Measurements from ENCODE around the gene SPSB1. TPM values are rescaled to one million over a fixed set of nuclear protein-coding genes. Genes with fewer than 3 reads are reported as not detected.

Gene SPSB1
- polyA plus RNA-seq, 1 donor from 2014 or later = 1.4 TPM

DNA sequence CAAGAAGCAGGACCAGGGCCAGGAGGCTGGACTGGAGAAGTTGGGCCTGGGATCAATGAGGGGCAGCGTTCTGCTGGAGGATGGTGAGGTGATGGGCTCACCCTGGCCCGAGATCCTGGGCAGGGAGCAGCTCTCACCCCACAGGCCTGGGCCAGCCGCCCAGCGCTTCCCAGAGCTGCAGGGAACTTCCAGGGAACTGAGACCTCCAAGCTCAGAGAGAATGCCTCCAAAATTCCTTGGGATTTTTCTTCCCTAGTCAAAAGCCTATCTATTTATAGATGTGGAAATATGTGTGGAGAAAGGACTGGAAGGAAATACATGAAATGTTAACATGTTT, 121.2 kb downstream of the SPSB1 start:
- Histone ChIP-seq H3K9me3 (ENCODE audit: low read length) (no peaks in the 10 kb centered on the region), H3K79me2 (replicated peaks; ENCODE audit: insufficient read depth, low read length) (no peaks in the 10 kb centered on the region), H3K27me3 (ENCODE audit: insufficient read depth, low read depth, low read length) (no peaks in the 10 kb centered on the region), H3K9me2 (ENCODE audit: insufficient read depth, low read length) (no peaks in the 10 kb centered on the region), H3K4me2 (ENCODE audit: low read length) (no peak overlapping the region), H3K36me3 (ENCODE audit: insufficient read depth, low read length) (no peaks in the 10 kb centered on the region), H3K4me3 (ENCODE audit: low read length) (no peak overlapping the region), H3K27ac (ENCODE audit: low read length) (no peak overlapping the region), H3K9ac (ENCODE audit: low read length) (no peak overlapping the region), H2AFZ (ENCODE audit: low read depth, low read length) (no peak overlapping the region), H3F3A (ENCODE audit: insufficient read depth, low read length, poor library complexity, severe bottlenecking) (no peaks in the 10 kb centered on the region), H4K20me1 (ENCODE audit: insufficient read depth) (no peaks in the 10 kb centered on the region)
- TF ChIP-seq RAD21 (conservative IDR thresholded peaks at IDR 0.05) = no peak
- no peak for TF ChIP-seq SMC3 (conservative IDR thresholded peaks at IDR 0.05; ENCODE audit: poor library complexity)
- no peak for TF ChIP-seq EP300 (conservative IDR thresholded peaks at IDR 0.05; ENCODE audit: poor library complexity, severe bottlenecking)
- TF ChIP-seq, protein P1, sequence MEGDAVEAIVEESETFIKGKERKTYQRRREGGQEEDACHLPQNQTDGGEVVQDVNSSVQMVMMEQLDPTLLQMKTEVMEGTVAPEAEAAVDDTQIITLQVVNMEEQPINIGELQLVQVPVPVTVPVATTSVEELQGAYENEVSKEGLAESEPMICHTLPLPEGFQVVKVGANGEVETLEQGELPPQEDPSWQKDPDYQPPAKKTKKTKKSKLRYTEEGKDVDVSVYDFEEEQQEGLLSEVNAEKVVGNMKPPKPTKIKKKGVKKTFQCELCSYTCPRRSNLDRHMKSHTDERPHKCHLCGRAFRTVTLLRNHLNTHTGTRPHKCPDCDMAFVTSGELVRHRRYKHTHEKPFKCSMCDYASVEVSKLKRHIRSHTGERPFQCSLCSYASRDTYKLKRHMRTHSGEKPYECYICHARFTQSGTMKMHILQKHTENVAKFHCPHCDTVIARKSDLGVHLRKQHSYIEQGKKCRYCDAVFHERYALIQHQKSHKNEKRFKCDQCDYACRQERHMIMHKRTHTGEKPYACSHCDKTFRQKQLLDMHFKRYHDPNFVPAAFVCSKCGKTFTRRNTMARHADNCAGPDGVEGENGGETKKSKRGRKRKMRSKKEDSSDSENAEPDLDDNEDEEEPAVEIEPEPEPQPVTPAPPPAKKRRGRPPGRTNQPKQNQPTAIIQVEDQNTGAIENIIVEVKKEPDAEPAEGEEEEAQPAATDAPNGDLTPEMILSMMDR (IDR thresholded peaks at IDR 0.05; ENCODE audit: poor library complexity, severe bottlenecking) = no peak
- no peak for TF ChIP-seq MXI1 (conservative IDR thresholded peaks at IDR 0.05; ENCODE audit: poor library complexity, severe bottlenecking)
- TF ChIP-seq EZH2 (IDR thresholded peaks at IDR 0.05; ENCODE audit: borderline replicate concordance, insufficient read depth, low read length, poor library complexity, severe bottlenecking) = no peak
- TF ChIP-seq, protein P2, sequence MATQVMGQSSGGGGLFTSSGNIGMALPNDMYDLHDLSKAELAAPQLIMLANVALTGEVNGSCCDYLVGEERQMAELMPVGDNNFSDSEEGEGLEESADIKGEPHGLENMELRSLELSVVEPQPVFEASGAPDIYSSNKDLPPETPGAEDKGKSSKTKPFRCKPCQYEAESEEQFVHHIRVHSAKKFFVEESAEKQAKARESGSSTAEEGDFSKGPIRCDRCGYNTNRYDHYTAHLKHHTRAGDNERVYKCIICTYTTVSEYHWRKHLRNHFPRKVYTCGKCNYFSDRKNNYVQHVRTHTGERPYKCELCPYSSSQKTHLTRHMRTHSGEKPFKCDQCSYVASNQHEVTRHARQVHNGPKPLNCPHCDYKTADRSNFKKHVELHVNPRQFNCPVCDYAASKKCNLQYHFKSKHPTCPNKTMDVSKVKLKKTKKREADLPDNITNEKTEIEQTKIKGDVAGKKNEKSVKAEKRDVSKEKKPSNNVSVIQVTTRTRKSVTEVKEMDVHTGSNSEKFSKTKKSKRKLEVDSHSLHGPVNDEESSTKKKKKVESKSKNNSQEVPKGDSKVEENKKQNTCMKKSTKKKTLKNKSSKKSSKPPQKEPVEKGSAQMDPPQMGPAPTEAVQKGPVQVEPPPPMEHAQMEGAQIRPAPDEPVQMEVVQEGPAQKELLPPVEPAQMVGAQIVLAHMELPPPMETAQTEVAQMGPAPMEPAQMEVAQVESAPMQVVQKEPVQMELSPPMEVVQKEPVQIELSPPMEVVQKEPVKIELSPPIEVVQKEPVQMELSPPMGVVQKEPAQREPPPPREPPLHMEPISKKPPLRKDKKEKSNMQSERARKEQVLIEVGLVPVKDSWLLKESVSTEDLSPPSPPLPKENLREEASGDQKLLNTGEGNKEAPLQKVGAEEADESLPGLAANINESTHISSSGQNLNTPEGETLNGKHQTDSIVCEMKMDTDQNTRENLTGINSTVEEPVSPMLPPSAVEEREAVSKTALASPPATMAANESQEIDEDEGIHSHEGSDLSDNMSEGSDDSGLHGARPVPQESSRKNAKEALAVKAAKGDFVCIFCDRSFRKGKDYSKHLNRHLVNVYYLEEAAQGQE (IDR thresholded peaks at IDR 0.05; ENCODE audit: borderline replicate concordance) = no peak
- no peak for TF ChIP-seq TAF1 (IDR thresholded peaks at IDR 0.05; ENCODE audit: low read depth)
- TF ChIP-seq POLR2AphosphoS5 (IDR thresholded peaks at IDR 0.05) = no peak

DNA sequence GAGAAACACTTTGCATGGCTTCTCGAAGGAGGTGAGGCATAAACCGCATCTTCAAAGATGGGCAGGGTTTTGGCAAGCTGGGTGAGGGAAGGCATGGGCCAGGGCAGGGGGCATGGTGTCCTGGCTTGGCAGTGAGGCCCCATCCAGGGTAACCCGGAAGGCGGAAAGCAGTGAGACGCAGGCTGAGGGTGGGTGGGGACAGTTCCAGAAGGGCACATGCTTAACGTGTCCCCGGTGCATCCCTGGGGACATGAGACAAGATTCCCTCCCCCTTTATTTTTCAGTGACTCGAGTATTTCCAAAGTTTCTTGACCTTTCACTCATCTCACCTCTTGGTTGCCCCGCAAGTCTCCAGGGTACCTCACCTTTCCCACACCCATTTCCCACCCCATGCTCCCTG, 123.8 kb downstream of the SPSB1 start:
- no peak overlapping the region for H3K27ac ChIP-seq (ENCODE audit: low read length)
- H4K20me1 ChIP-seq (ENCODE audit: insufficient read depth) = no peaks in the 10 kb centered on the region
- no peaks in the 10 kb centered on the region for H3K79me2 ChIP-seq (replicated peaks; ENCODE audit: insufficient read depth, low read length)
- no peaks in the 10 kb centered on the region for H3K27me3 ChIP-seq (ENCODE audit: insufficient read depth, low read depth, low read length)
- H3K9me2 ChIP-seq (ENCODE audit: insufficient read depth, low read length) = no peaks in the 10 kb centered on the region
- no peak for TF ChIP-seq EZH2 (IDR thresholded peaks at IDR 0.05; ENCODE audit: borderline replicate concordance, insufficient read depth, low read length, poor library complexity, severe bottlenecking)
- no peak for TF ChIP-seq TAF1 (IDR thresholded peaks at IDR 0.05; ENCODE audit: low read depth)
- no peak for TF ChIP-seq RAD21 (conservative IDR thresholded peaks at IDR 0.05)
- no peak for TF ChIP-seq SMC3 (conservative IDR thresholded peaks at IDR 0.05; ENCODE audit: poor library complexity)
- no peak for TF ChIP-seq MXI1 (conservative IDR thresholded peaks at IDR 0.05; ENCODE audit: poor library complexity, severe bottlenecking)
- TF ChIP-seq, protein P1 (IDR thresholded peaks at IDR 0.05; ENCODE audit: poor library complexity, severe bottlenecking) = no peak
- TF ChIP-seq, protein P2 (IDR thresholded peaks at IDR 0.05; ENCODE audit: borderline replicate concordance) = no peak
- TF ChIP-seq EP300 (conservative IDR thresholded peaks at IDR 0.05; ENCODE audit: poor library complexity, severe bottlenecking) = no peak
- TF ChIP-seq POLR2AphosphoS5 (IDR thresholded peaks at IDR 0.05) = no peak
- H3F3A ChIP-seq (ENCODE audit: insufficient read depth, low read length, poor library complexity, severe bottlenecking) = no peaks in the 10 kb centered on the region
- no peak overlapping the region for H3K4me2 ChIP-seq (ENCODE audit: low read length)
- no peak overlapping the region for H3K4me3 ChIP-seq (ENCODE audit: low read length)
- H2AFZ ChIP-seq (ENCODE audit: low read depth, low read length) = no peak overlapping the region
- H3K36me3 ChIP-seq (ENCODE audit: insufficient read depth, low read length) = no peaks in the 10 kb centered on the region
- H3K9ac ChIP-seq (ENCODE audit: low read length) = no peak overlapping the region
- no peaks in the 10 kb centered on the region for H3K9me3 ChIP-seq (ENCODE audit: low read length)

Measured in neural cell (in vitro differentiated cells).